ENCODE measurements around the gene MOGAT1.

- TF ChIP-seq SMC3 (IDR thresholded peaks at IDR 0.05; ENCODE audit: low read depth, low read length) (no peak), POLR2A (IDR thresholded peaks at IDR 0.05; ENCODE audit: low read depth, low read length) (no peak), CTCF (conservative IDR thresholded peaks at IDR 0.05; ENCODE audit: low read depth, low read length) (no peak), RAD21 (IDR thresholded peaks at IDR 0.05; ENCODE audit: low read length) (no peak), RCOR1 (IDR thresholded peaks at IDR 0.05; ENCODE audit: insufficient replicate concordance, low read length) (no peak), CHD1 (IDR thresholded peaks at IDR 0.05; ENCODE audit: low read depth, low read length) (no peak), MXI1 (IDR thresholded peaks at IDR 0.05; ENCODE audit: borderline replicate concordance, low read depth, low read length) (no peak), USF2 (IDR thresholded peaks at IDR 0.05; ENCODE audit: low read depth, low read length) (no peak), MAZ (IDR thresholded peaks at IDR 0.05; ENCODE audit: borderline replicate concordance, low read depth, low read length) (no peak), CEBPB (IDR thresholded peaks at IDR 0.05; ENCODE audit: low read depth, low read length) (no peak), BHLHE40 (IDR thresholded peaks at IDR 0.05; ENCODE audit: low read depth, low read length) (no peak)
These were observed 34.4 kb upstream of the MOGAT1 start for GRCh38 chr2:222637067-222637466.
